CD8-positive, alpha-beta memory T cell (primary cell): ENCODE data around the gene ABCB6. TPM values are rescaled to one million over a fixed set of nuclear protein-coding genes. Genes with fewer than 3 reads are reported as not detected.

ENCODE experiments used
- CTCF ChIA-PET: fragments of 350-600 bp; sonication (Branson Sonifier 250); formaldehyde crosslinking; loops from one replicate; lab custom pipeline; 2021; ENCODE audit warnings: antibody characterized with exemption; lab: Charles Lee
- POLR2A ChIA-PET: fragments of 350-600 bp; sonication (Branson Sonifier 250); formaldehyde crosslinking; loops from one replicate; lab custom pipeline; 2021; ENCODE audit warnings: antibody characterized with exemption; lab: Charles Lee
- DNase-seq, 5 donors: peaks; one replicate each; pipeline versions ENCODE4 v3.0.0 to v3.0.0-alpha.2; 2020 to 2022; ENCODE audit warnings: mixed read lengths in 1 of 5
- H3K27ac ChIP-seq: one replicate; pipeline ENCODE4 v1.7.0; 2013; ENCODE audit warnings: low read depth, mild to moderate bottlenecking, low read length, moderate library complexity
- H3K27me3 ChIP-seq: 2 replicates; pipeline ENCODE4 v1.7.0; 2013; ENCODE audit warnings: low read length, mild to moderate bottlenecking; ENCODE audit not compliant: insufficient read depth, poor library complexity, severe bottlenecking
- H3K36me3 ChIP-seq: 2 replicates; pipeline ENCODE4 v1.7.0; 2013; ENCODE audit warnings: mild to moderate bottlenecking, low read length, moderate library complexity; ENCODE audit not compliant: insufficient read depth
- H3K4me1 ChIP-seq: 2 replicates; pipeline ENCODE4 v1.7.0; 2013; ENCODE audit warnings: mild to moderate bottlenecking, low read length, moderate library complexity; ENCODE audit not compliant: insufficient read depth
- H3K4me3 ChIP-seq: 2 replicates; pipeline ENCODE4 v1.7.0; 2013; ENCODE audit warnings: mild to moderate bottlenecking, low read length
- H3K9me3 ChIP-seq: 2 replicates; pipeline ENCODE4 v1.7.0; 2013; ENCODE audit warnings: mild to moderate bottlenecking, low read length
- H3K27ac Mint-ChIP-seq, 8 donors: one replicate each; pipeline ENCODE4 v1.8.0; 2020 to 2021; ENCODE audit warnings: mixed read lengths in 8 of 8, mild to moderate bottlenecking in 6 of 8, inconsistent platforms in 3 of 8, moderate library complexity in 3 of 8
- H3K27me3 Mint-ChIP-seq, 2 donors: one replicate each; pipeline ENCODE4 v1.8.0; 2020 to 2021; ENCODE audit warnings: mixed read lengths in 2 of 2, mild to moderate bottlenecking in 1 of 2, moderate library complexity in 1 of 2
- H3K36me3 Mint-ChIP-seq, 3 donors: one replicate each; pipeline ENCODE4 v1.8.0; 2020 to 2021; ENCODE audit warnings: mixed read lengths in 3 of 3, inconsistent platforms in 1 of 3, mild to moderate bottlenecking in 1 of 3
- H3K4me1 Mint-ChIP-seq, 3 donors: one replicate each; pipeline ENCODE4 v1.8.0; 2020 to 2021; ENCODE audit warnings: mixed read lengths in 3 of 3, inconsistent platforms in 1 of 3, mild to moderate bottlenecking in 1 of 3
- H3K4me3 Mint-ChIP-seq, 7 donors: one replicate each; pipeline ENCODE4 v1.8.0; 2020 to 2021; ENCODE audit warnings: mixed read lengths in 7 of 7, mild to moderate bottlenecking in 6 of 7, moderate library complexity in 4 of 7, inconsistent platforms in 2 of 7
- H3K9me3 Mint-ChIP-seq, 5 donors: one replicate each; pipeline ENCODE4 v1.8.0; 2020 to 2022; ENCODE audit warnings: mixed read lengths in 5 of 5, mild to moderate bottlenecking in 3 of 5, moderate library complexity in 2 of 5, inconsistent platforms in 1 of 5
- polyA plus RNA-seq: library from polyadenylated mRNA; unstranded; fragments of 300-500 nt; fragmentation: Illumina TruSeq; gene quantifications from one replicate; pipeline ENCODE4 v1.2.3, GENCODE V29; 2021
- total RNA-seq, 2 experiments: library from RNA; stranded (reverse); gene quantifications; one replicate each; pipeline ENCODE4 v1.2.3, GENCODE V29; 2021

ABCB6 gene
- total and polyA plus RNA-seq, 3 experiments from 2014 or later = 2.1 to 22.8 (median 22.1) TPM

DNA sequence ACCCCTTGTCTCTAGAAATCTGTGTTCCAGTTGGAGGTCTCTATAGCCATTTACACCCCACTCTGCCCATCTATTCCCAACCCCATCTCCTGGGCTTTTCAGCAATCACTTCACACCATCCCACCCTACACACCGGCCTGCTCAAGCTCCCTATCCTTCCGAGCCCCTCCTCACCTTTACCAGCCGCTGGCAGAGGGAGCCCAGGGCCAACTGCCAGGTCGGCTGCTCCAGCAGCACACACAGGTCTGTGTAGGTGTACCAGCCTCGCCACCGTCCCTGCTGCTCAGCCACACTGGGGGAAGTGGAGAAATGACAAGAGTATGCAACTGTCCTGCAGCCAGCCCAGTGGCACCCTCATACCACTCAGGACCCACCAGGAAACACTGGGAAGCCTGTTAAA, 45.6 kb downstream of the ABCB6 start:
- no peak for DNase-seq
- peaks cover 0 to 2% of the 10 kb centered on the region in 2 donors for H3K27me3 Mint-ChIP-seq

DNA sequence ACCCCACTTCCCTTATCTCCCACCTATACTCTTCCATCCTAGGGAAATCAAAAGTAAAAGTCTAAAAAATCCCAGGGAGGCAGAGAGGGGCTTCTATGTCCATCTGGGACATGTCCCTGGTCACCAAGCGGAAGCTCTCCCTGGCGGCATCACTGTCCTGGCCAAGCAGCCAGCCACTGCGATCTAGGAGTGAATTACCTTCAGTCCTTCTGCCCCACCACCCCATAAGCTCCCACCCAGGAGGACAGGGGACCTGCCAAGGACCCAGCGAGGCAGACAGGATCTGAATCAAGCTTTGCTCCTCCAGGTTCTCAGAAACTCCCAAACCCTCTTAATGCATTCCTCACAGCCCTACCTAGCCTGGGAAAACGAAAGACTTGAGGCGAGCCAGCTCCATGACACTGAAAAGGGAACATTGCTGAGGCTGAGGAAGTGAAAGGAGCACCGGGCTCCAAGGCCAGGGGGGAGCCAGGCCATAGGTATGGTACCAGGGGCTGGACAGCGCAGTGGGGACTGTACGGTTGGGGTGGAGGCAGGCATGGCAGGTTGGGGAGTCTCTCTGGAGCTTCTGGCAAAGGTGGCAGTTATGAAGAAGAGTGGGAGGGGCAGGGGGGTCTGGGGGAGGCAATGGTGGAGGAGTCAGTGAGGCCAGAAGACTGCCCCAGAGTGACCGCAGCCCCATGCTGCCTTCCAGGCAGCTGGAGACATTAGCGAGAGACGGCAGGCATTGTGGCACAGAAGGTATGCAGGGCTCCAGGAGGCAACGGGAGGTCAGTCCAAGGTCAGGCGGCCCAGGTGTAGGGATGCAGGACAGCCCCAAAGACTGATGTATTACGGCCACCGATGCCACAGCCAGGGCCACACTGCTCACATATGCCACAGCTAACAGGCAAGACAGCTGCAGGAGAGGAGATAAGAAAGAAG, 46.3 kb downstream of the ABCB6 start:
- no peak for DNase-seq
- Histone ChIP-seq H3K9me3 (no peaks in the 10 kb centered on the region), H3K27ac (no peak overlapping the region), H3K4me3 (no peak overlapping the region), H3K27me3 (no peaks in the 10 kb centered on the region), H3K4me1 (peaks cover 25% of the 10 kb centered on the region), H3K36me3 (peaks cover 13% of the 10 kb centered on the region)
- Mint-ChIP-seq H3K36me3 (peaks cover 0 to 54% (median 7%) of the 10 kb centered on the region in 3 donors), H3K4me1 (peaks cover 35 to 57% (median 50%) of the 10 kb centered on the region in 3 donors), H3K27ac (peak overlapping the region in 5 of 8 donors; percentile 14 to 55 (median 29)), H3K9me3 (no peaks in the 10 kb centered on the region), H3K4me3 (peak overlapping the region in 2 of 7 donors; percentile 23 to 37), H3K27me3 (peaks cover 0 to 2% of the 10 kb centered on the region in 2 donors)
- ChIA-PET POLR2A (interaction anchor here (1.0 to 1.1 kb wide), 2 partner anchors 34 to 39 kb away, joined by 3 read pairs; no protein-coding TSS in a partner anchor), CTCF (interaction anchor here (0.7 to 8.6 kb wide), 16 partner anchors 8 to 292 kb away, joined by 3 to 110 read pairs (median 4); partner anchors contain the start of genes DNAJB2, NHEJ1 and WNT10A)

More for the DNA sequence above, 45.6 kb downstream of the ABCB6 start:
- Histone ChIP-seq H3K9me3 (no peaks in the 10 kb centered on the region), H3K4me3 (no peak overlapping the region), H3K36me3 (peaks cover 13% of the 10 kb centered on the region), H3K27ac (no peak overlapping the region), H3K4me1 (peaks cover 25% of the 10 kb centered on the region), H3K27me3 (no peaks in the 10 kb centered on the region)
- ChIA-PET CTCF (interaction anchor here (0.7 to 8.6 kb wide), 9 partner anchors 14 to 121 kb away, joined by 3 to 110 read pairs (median 6); partner anchors contain the start of gene DNAJB2), POLR2A (interaction anchor here (1.0 kb wide), 1 partner anchor 33 kb away, joined by 3 read pairs; no protein-coding TSS in a partner anchor)
- Mint-ChIP-seq H3K9me3 (no peaks in the 10 kb centered on the region), H3K27ac (peak overlapping the region in 2 of 8 donors; percentile 14 to 39), H3K4me3 (peak overlapping the region in 1 of 7 donors; percentile 30), H3K4me1 (peaks cover 37 to 59% (median 53%) of the 10 kb centered on the region in 3 donors), H3K36me3 (peaks cover 0 to 58% (median 7%) of the 10 kb centered on the region in 3 donors)

- Histone ChIP-seq H3K36me3 (peaks cover 13% of the 10 kb centered on the region), H3K9me3 (no peaks in the 10 kb centered on the region), H3K27me3 (no peaks in the 10 kb centered on the region), H3K27ac (no peak overlapping the region), H3K4me3 (no peak overlapping the region), H3K4me1 (peaks cover 21% of the 10 kb centered on the region)
- ChIA-PET POLR2A (interaction anchor here (0.7 to 1.4 kb wide), 5 partner anchors 11 to 58 kb away, joined by 3 to 5 read pairs (median 4); partner anchors contain the start of genes ANKZF1, ATG9A, NHEJ1 and ZFAND2B), CTCF (interaction anchor here (0.8 to 8.6 kb wide), 17 partner anchors 9 to 123 kb away, joined by 3 to 110 read pairs (median 7); partner anchors contain the start of genes ABCB6, DNAJB2, GLB1L and NHEJ1)
- Mint-ChIP-seq H3K36me3 (peaks cover 0 to 50% (median 8%) of the 10 kb centered on the region in 3 donors), H3K27me3 (peaks cover 0 to 2% of the 10 kb centered on the region in 2 donors), H3K9me3 (no peaks in the 10 kb centered on the region), H3K4me1 (peaks cover 30 to 54% (median 45%) of the 10 kb centered on the region in 3 donors), H3K4me3 (peak overlapping the region in 1 of 7 donors; percentile 65), H3K27ac (peak overlapping the region in 6 of 8 donors; percentile 43 to 84 (median 72))
- peak in 4 of 5 donors; percentile 12 to 50 (median 42) for DNase-seq
These were observed 47.5 kb downstream of the ABCB6 start for GRCh38 chr2:219171231-219171651.

- no peaks in the 10 kb centered on the region for H3K27me3 ChIP-seq
- no peak within 1 kb of the TSS for H3K4me3 ChIP-seq
- H3K9me3 Mint-ChIP-seq = no peaks in the 10 kb centered on the region
- H3K4me3 Mint-ChIP-seq = peak within 1 kb of the TSS in 2 of 7 donors; percentile 65 to 70
- H3K27me3 Mint-ChIP-seq = peaks cover 0 to 2% of the 10 kb centered on the region in 2 donors
- H3K9me3 ChIP-seq = no peaks in the 10 kb centered on the region
- POLR2A ChIA-PET = interaction anchor here (0.8 to 1.3 kb wide), 3 partner anchors 10 to 961 kb away, joined by 3 to 4 read pairs (median 3); partner anchors contain the start of gene NHEJ1
- H3K4me1 Mint-ChIP-seq = peaks cover 22 to 43% (median 35%) of the 10 kb centered on the region in 3 donors
- H3K27ac ChIP-seq = no peak within 1 kb of the TSS
- peaks cover 10% of the 10 kb centered on the region for H3K4me1 ChIP-seq
- peaks cover 0 to 43% (median 8%) of the 10 kb centered on the region in 3 donors for H3K36me3 Mint-ChIP-seq
- DNase-seq = no peak
- H3K36me3 ChIP-seq = peaks cover 13% of the 10 kb centered on the region
- CTCF ChIA-PET = interaction anchor here (1.0 to 8.6 kb wide), 13 partner anchors 11 to 127 kb away, joined by 3 to 110 read pairs (median 7); partner anchors contain the start of genes ABCB6, GLB1L, NHEJ1 and STK16
- H3K27ac Mint-ChIP-seq = peak within 1 kb of the TSS in 5 of 8 donors; percentile 10 to 85 (median 58)
These were observed 48.7 kb downstream of the ABCB6 start, which contains the start of gene SLC23A3 for GRCh38 chr2:219169930-219170654. Gene SLC23A3, minus strand, starts transcription at chr2:219170029. Its CDS starts 45 bp downstream, at chr2:219169984.

GRCh38 chr2:219168932-219169331, 49.8 kb downstream of the ABCB6 start:
- CTCF ChIA-PET = interaction anchor here (1.8 to 8.6 kb wide), 4 partner anchors 14 to 125 kb away, joined by 4 to 110 read pairs (median 41); partner anchors contain the start of gene ABCB6
- H3K36me3 Mint-ChIP-seq = peaks cover 0 to 34% (median 2%) of the 10 kb centered on the region in 3 donors
- peaks cover 0 to 2% of the 10 kb centered on the region in 2 donors for H3K27me3 Mint-ChIP-seq
- H3K9me3 ChIP-seq = no peaks in the 10 kb centered on the region
- H3K4me3 Mint-ChIP-seq = peak overlapping the region in 1 of 7 donors; percentile 70
- DNase-seq = no peak
- H3K27me3 ChIP-seq = no peaks in the 10 kb centered on the region
- peaks cover 9% of the 10 kb centered on the region for H3K36me3 ChIP-seq
- H3K9me3 Mint-ChIP-seq = no peaks in the 10 kb centered on the region
- no peak overlapping the region for H3K27ac ChIP-seq
- peaks cover 10 to 31% (median 24%) of the 10 kb centered on the region in 3 donors for H3K4me1 Mint-ChIP-seq
- H3K27ac Mint-ChIP-seq = peak overlapping the region in 2 of 8 donors; percentile 58 to 85
- no peaks in the 10 kb centered on the region for H3K4me1 ChIP-seq
- no peak overlapping the region for H3K4me3 ChIP-seq
- POLR2A ChIA-PET = interaction anchor here (0.8 kb wide), 1 partner anchor 959 kb away, joined by 3 read pairs; no protein-coding TSS in a partner anchor

DNA sequence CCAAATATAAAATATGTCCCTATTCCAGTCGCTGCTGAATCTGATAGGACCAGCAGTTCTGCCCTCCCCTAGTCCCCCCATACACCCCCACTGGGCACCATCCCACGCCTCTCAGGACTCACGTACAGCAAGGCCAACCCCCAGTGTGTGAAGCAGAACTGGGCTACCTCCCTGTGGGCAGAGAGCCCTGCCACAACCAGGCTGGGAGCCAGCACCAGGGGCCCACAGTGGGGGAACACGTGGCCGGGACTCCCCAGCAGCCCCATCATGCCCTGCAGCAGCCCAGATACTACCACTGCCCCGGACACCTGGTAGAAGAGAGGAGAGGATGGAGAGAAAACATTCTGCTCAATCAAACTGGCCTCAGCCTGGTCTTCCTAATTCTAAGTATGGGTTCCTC, 50.2 kb downstream of the ABCB6 start:
- H3K27me3 Mint-ChIP-seq = peaks cover 0 to 2% of the 10 kb centered on the region in 2 donors
- H3K36me3 Mint-ChIP-seq = peaks cover 0 to 29% (median 2%) of the 10 kb centered on the region in 3 donors
- CTCF ChIA-PET = interaction anchor here (1.8 to 8.6 kb wide), 3 partner anchors 14 to 125 kb away, joined by 4 to 110 read pairs (median 74); no protein-coding TSS in a partner anchor
- peaks cover 5% of the 10 kb centered on the region for H3K36me3 ChIP-seq
- H3K9me3 Mint-ChIP-seq = no peaks in the 10 kb centered on the region
- H3K4me1 ChIP-seq = no peaks in the 10 kb centered on the region
- no peaks in the 10 kb centered on the region for H3K27me3 ChIP-seq
- no peak overlapping the region for H3K27ac ChIP-seq
- H3K9me3 ChIP-seq = no peaks in the 10 kb centered on the region
- peaks cover 9 to 27% (median 19%) of the 10 kb centered on the region in 3 donors for H3K4me1 Mint-ChIP-seq
- no peak overlapping the region for H3K4me3 Mint-ChIP-seq
- POLR2A ChIA-PET = interaction anchor here (0.6 kb wide), 1 partner anchor 9 kb away, joined by 4 read pairs; no protein-coding TSS in a partner anchor
- H3K4me3 ChIP-seq = no peak overlapping the region
- DNase-seq = no peak
- peak overlapping the region in 1 of 8 donors; percentile 75 for H3K27ac Mint-ChIP-seq
